Measurements from ENCODE around the gene BLACAT1. TPM values are rescaled to one million over a fixed set of nuclear protein-coding genes. Genes with fewer than 3 reads are reported as not detected.
A peak's percentile ranks its signal among the peaks of the same experiment; 100 is the strongest.

The BLACAT1 gene
- total and polyA plus RNA-seq, 9 of the 15 experiments (the other 6 are each of a cell fraction or from before 2014, with no cell fraction given), result 0.10 to 5.9 (median 0.73) TPM

GRCh38 chr1:205430696-205431305 lies 25.0 kb downstream of the BLACAT1 start (continued):
- TF ChIP-seq CHAMP1 (IDR thresholded peaks at IDR 0.05) (no peak), TEAD1 (CRISPR knock-in tag; IDR thresholded peaks at IDR 0.05) (peak; percentile 20 to 37; a peak in 1 of 4 replicates), TOE1 (IDR thresholded peaks at IDR 0.05; ENCODE audit: borderline replicate concordance) (peak; percentile 32; the same call in 1 of the 2 replicates), TOE1 (CRISPR knock-in tag; IDR thresholded peaks at IDR 0.05; ENCODE audit: borderline replicate concordance, low read depth) (peak; percentile 54; the same call in 1 of the 2 replicates), FOXK2 (conservative IDR thresholded peaks at IDR 0.05 in 1 of 2, IDR thresholded peaks at IDR 0.05 in 1 of 2; ENCODE audit: low read depth in 2 of 2) (no peak), NKRF (IDR thresholded peaks at IDR 0.05; ENCODE audit: borderline replicate concordance) (peak; percentile 18; the same call in 1 of the 2 replicates), BCOR (IDR thresholded peaks at IDR 0.05) (peak; percentile 43; the same call in 1 of the 2 replicates), FOXP4 (CRISPR knock-in tag; IDR thresholded peaks at IDR 0.05; ENCODE audit: borderline replicate concordance) (no peak), BCLAF1 (IDR thresholded peaks at IDR 0.05; ENCODE audit: borderline replicate concordance in 1 of 2, control insufficient read depth in 1 of 2, low read depth in 2 of 2, low read length in 1 of 2) (no peak), XRCC5 (IDR thresholded peaks at IDR 0.05; ENCODE audit: low read depth, low read length) (peak; percentile 92), FOXK1 (CRISPR knock-in tag; IDR thresholded peaks at IDR 0.05; ENCODE audit: borderline replicate concordance) (0 out of 2 replicates have a peak, but pooled peaks have one; percentile 37), EZH2 (IDR thresholded peaks at IDR 0.05; ENCODE audit: borderline replicate concordance, low read depth, low read length) (no peak), HSF4 (CRISPR knock-in tag; IDR thresholded peaks at IDR 0.05; ENCODE audit: borderline replicate concordance) (no peak)
